ENCODE measurements around the gene AFG3L2.

DNA sequence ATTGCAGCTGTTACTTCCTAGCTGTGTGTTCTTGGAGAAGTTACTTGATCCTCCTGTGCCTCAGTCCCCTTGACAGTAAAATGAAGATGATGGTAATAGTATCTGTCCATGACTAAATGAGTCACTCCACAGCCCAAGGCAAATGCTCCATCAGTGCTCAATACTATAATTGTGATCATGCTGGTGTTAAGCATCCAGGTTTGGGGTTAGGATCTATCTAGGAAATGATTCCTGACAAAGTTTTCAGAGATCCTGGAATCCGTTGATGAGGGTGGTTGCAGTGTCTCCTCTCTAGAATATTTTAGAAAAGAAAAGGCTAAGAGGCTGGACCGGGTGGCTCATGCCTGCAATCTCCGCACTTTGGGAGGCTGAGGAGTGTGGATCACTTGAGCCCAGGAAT is 28.0 kb upstream of the AFG3L2 start:
- TF ChIP-seq, protein P1, sequence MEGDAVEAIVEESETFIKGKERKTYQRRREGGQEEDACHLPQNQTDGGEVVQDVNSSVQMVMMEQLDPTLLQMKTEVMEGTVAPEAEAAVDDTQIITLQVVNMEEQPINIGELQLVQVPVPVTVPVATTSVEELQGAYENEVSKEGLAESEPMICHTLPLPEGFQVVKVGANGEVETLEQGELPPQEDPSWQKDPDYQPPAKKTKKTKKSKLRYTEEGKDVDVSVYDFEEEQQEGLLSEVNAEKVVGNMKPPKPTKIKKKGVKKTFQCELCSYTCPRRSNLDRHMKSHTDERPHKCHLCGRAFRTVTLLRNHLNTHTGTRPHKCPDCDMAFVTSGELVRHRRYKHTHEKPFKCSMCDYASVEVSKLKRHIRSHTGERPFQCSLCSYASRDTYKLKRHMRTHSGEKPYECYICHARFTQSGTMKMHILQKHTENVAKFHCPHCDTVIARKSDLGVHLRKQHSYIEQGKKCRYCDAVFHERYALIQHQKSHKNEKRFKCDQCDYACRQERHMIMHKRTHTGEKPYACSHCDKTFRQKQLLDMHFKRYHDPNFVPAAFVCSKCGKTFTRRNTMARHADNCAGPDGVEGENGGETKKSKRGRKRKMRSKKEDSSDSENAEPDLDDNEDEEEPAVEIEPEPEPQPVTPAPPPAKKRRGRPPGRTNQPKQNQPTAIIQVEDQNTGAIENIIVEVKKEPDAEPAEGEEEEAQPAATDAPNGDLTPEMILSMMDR (conservative IDR thresholded peaks at IDR 0.05; ENCODE audit: low read depth in 2 of 2), result no peak
- no peak for TF ChIP-seq EZH2 (IDR thresholded peaks at IDR 0.05; ENCODE audit: low read depth, unreplicated experiment)
- no peak for TF ChIP-seq EZH2phosphoT487 (IDR thresholded peaks at IDR 0.05; ENCODE audit: unreplicated experiment)
- no peak for TF ChIP-seq POLR2AphosphoS5 (IDR thresholded peaks at IDR 0.05; ENCODE audit: low read depth)
- TF ChIP-seq, protein P2, sequence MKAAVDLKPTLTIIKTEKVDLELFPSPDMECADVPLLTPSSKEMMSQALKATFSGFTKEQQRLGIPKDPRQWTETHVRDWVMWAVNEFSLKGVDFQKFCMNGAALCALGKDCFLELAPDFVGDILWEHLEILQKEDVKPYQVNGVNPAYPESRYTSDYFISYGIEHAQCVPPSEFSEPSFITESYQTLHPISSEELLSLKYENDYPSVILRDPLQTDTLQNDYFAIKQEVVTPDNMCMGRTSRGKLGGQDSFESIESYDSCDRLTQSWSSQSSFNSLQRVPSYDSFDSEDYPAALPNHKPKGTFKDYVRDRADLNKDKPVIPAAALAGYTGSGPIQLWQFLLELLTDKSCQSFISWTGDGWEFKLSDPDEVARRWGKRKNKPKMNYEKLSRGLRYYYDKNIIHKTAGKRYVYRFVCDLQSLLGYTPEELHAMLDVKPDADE (IDR thresholded peaks at IDR 0.05), result no peak
- TF ChIP-seq STAT1 (IDR thresholded peaks at IDR 0.05; ENCODE audit: unreplicated experiment), result no peak
- no peak for TF ChIP-seq JUNB (IDR thresholded peaks at IDR 0.05; ENCODE audit: unreplicated experiment)
- no peak for TF ChIP-seq CREB1 (CRISPR knock-in tag; IDR thresholded peaks at IDR 0.05; ENCODE audit: low read depth)
- TF ChIP-seq ZNF114 (CRISPR knock-in tag; IDR thresholded peaks at IDR 0.05), result no peak
